HG02588 (cell line): ENCODE measurements around the gene NR3C2.

ENCODE experiments used
- ATAC-seq: cut with Tn5 transposase; IDR thresholded peaks from one replicate; pipeline ENCODE4 v1.9.1; 2021; ENCODE audit warnings: mild to moderate bottlenecking, moderate library complexity; ENCODE audit not compliant: unreplicated experiment

Gene NR3C2

GRCh38 chr4:148315049-148315448 is 127.2 kb downstream of the NR3C2 start:
- no peak for ATAC-seq

- ATAC-seq: no peak
Observed at GRCh38 chr4:148312956-148313490, 129.2 kb downstream of the NR3C2 start.

- ATAC-seq: no peak
Observed at GRCh38 chr4:148311526-148311925, 130.7 kb downstream of the NR3C2 start.

GRCh38 chr4:148310756-148311155 is 131.5 kb downstream of the NR3C2 start:
- ATAC-seq: no peak

- ATAC-seq: no peak
Observed at GRCh38 chr4:148305751-148306150, 136.5 kb downstream of the NR3C2 start.

- ATAC-seq: no peak
Observed at GRCh38 chr4:148302416-148302815, 139.8 kb downstream of the NR3C2 start.

- no peak for ATAC-seq
Observed at GRCh38 chr4:148300877-148301276, 141.3 kb downstream of the NR3C2 start.

- no peak for ATAC-seq
Observed at GRCh38 chr4:148299337-148299736, 142.9 kb downstream of the NR3C2 start.

- ATAC-seq: no peak
Observed at GRCh38 chr4:148296498-148296897, 145.7 kb downstream of the NR3C2 start.

- ATAC-seq: no peak
Observed at GRCh38 chr4:148295642-148296041, 146.6 kb downstream of the NR3C2 start.

GRCh38 chr4:148293571-148293970 is 148.6 kb downstream of the NR3C2 start:
- ATAC-seq: no peak

- ATAC-seq: no peak
Observed at GRCh38 chr4:148292686-148293085, 149.5 kb downstream of the NR3C2 start.

GRCh38 chr4:148289740-148290139 is 152.5 kb downstream of the NR3C2 start:
- ATAC-seq: no peak

- no peak for ATAC-seq
Observed at GRCh38 chr4:148288448-148288847, 153.8 kb downstream of the NR3C2 start.

GRCh38 chr4:148287111-148287510 is 155.1 kb downstream of the NR3C2 start:
- ATAC-seq: no peak

- no peak for ATAC-seq
Observed at GRCh38 chr4:148286012-148286411, 156.2 kb downstream of the NR3C2 start.

GRCh38 chr4:148283665-148284064 is 158.5 kb downstream of the NR3C2 start:
- no peak for ATAC-seq

- no peak for ATAC-seq
Observed at GRCh38 chr4:148278310-148278709, 163.9 kb downstream of the NR3C2 start.

GRCh38 chr4:148275266-148275665 is 166.9 kb downstream of the NR3C2 start:
- ATAC-seq: no peak

GRCh38 chr4:148273501-148273986 is 168.7 kb downstream of the NR3C2 start:
- ATAC-seq: no peak

- ATAC-seq: no peak
Observed at GRCh38 chr4:148271166-148271565, 171.0 kb downstream of the NR3C2 start.

- no peak for ATAC-seq
Observed at GRCh38 chr4:148270630-148271029, 171.6 kb downstream of the NR3C2 start.

- no peak for ATAC-seq
Observed at GRCh38 chr4:148268835-148269234, 173.4 kb downstream of the NR3C2 start.
